Measurements from ENCODE around the gene NPAS2.

Gene NPAS2

DNA sequence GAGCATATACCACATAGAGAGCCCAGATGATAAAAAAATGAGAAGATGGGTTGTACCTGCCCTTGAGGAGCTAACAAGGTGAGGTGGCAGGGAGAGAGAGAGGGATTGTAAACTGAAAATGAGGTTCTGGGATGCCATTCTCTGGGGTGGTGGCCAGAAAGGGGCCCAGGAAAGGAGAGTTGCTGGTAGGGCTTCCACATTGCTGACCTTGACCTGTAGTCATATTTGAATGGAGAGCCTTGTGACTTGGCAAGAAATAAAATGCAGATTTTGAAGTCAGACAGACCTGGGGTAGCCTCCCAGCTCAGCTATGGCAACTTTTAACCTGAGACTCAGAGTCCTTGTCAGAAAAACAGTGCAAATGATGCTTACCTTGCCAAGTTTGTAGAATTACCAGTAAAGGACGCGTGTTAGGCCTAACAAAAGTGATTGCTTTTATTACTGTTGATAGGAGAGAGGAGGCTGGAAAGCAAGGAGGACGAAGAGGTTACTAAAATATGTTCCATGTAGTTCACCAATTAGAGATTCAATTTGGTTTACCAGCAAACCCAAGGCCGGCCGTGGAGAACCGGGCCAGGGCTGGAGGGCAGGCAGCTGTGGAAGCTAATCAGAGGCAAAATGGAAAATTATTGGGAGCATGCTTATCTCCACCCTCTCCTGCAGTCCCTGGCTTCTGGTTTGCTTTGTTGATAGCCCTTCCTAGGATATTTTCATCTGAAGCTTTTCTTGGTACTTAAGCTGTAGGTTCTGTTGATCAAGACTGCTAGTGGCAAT lies 3.9 kb downstream of the NPAS2 start:
- DNase-seq: no peak

DNA sequence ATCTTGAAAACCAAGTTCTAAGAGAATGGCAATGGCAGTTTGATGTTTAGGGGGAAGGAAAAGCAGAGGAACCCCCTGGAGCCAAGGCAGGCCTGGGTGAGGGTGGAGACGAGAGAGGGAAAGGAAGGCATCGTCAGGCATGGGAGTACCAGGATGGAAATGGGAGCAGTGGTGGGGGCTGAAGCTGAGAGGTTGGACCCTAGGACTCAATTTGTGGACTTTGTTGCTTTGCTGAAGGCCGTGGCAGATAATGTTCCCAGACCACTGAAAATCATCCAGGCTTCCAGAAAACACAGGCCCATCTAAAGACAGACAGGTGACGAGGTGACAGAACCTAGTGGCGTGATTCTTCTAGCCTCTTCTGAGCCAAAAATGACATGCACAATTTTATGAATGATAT lies 4.9 kb downstream of the NPAS2 start:
- DNase-seq: no peak

DNA sequence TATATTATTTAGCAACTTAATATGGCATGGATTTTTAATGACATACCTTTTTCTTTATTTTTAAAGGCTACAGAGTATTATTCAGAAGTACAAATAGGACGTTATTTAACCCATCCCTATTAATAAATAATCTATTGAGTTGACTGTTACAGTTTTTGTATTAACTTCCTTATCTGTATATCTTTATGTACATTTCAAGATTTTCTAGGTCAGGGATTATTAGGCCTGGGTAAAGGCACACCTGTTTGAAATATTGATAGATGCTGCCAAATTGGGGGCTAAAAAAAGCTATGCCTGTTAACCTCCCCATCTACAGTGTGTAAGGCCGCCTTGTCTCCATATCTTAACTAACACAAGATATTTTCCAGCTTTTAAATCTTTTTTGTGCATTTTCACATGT lies 6.6 kb downstream of the NPAS2 start:
- DNase-seq: no peak

GRCh38 chr2:100831158-100831750 lies 11.3 kb downstream of the NPAS2 start:
- no peak for DNase-seq

DNA sequence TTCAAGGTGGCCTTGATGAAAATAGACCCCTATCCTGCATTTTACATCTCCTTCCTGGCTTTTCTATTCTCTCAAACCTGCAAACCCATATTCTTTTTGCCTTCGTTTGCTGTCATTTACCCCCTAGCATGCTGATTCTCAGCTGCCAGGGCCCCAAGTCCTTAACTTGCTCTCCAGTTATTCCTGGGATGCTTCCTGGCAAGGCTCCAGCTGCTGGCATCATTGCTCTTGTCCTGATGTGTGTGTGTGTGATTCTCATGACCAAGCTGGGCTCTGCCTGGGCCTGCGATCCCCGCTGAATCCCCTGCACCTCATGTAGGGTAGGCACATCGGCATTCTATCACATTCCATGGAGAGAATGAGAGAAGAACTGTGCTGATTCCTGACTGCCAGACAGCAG lies 11.9 kb downstream of the NPAS2 start:
- DNase-seq: no peak

DNA sequence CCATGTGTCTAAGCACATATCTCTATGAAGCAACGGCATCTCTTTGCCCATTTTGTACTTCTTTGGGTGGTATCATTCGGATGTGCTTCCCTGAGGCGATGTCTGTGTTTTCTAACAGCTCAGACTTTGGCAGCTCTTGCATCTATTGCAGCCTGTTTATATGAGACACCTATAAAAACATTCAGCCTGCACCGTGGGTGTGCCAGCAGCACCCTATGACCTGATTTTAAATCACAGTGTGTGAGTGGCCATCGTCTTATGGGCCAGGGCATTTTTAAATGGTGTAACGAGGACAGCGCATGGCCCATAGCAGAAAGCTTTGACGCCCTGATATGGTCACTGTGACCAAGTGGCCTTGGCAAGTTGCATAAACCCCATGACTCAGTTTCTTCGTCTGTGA lies 12.9 kb downstream of the NPAS2 start:
- DNase-seq: no peak

- no peak for DNase-seq
Observed at GRCh38 chr2:100833331-100833730, 13.4 kb downstream of the NPAS2 start.

- no peak for DNase-seq
Observed at GRCh38 chr2:100834221-100834620, 14.3 kb downstream of the NPAS2 start.

GRCh38 chr2:100835006-100835659 lies 15.2 kb downstream of the NPAS2 start:
- DNase-seq: no peak

DNA sequence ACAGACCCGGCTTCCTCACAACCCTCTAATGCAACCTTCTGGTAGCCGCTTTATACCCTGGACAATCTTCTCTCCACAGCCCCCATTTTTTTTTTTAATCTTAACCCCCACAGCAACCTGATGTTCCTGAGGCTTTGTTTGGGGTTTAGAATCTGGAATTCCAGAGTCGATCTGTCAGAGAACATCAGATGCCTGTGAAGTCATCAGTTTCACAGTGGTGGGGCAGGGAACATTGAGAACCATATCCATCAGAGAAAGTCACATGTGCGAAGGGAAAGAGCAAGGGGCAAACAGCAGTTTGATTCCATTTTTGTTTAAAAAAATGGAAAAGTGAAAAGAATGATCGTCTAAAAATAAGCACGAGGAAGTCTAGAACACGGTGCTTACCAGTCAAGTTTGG lies 20.6 kb downstream of the NPAS2 start:
- DNase-seq: no peak

DNA sequence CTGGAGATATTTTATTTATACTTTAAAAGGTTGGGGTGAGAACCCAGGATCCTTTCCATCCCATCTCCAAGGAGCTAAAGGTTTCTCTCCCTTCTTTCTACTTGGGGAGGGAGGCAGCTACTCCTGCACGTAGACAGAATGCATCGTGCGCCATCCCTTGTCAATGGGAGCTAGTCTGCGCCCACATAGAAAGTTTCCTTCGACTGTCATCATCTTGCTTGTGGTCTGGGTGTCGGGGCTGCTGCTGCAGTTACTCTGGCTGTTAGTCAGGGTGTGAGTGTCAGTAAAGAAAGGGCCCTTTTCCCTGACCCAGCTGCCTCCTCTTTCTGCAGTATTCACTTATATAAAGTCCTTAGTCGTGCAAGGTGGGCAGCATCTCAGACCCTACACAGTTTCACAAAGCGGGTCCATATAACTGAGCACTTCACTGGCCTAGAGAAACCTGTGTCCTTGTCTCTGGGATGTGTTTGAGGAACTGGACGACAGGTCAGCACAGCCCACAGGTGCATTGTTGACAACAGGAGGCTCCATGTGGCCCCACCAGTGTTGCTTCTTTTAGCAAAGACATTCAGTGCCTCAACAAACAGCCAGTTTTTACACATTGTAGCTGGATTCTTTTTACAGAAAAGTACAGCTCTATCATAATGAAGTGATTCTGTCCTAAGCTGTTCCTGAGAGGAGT lies 22.4 kb downstream of the NPAS2 start:
- no peak for DNase-seq

GRCh38 chr2:100844514-100844913 lies 24.6 kb downstream of the NPAS2 start:
- no peak for DNase-seq

DNA sequence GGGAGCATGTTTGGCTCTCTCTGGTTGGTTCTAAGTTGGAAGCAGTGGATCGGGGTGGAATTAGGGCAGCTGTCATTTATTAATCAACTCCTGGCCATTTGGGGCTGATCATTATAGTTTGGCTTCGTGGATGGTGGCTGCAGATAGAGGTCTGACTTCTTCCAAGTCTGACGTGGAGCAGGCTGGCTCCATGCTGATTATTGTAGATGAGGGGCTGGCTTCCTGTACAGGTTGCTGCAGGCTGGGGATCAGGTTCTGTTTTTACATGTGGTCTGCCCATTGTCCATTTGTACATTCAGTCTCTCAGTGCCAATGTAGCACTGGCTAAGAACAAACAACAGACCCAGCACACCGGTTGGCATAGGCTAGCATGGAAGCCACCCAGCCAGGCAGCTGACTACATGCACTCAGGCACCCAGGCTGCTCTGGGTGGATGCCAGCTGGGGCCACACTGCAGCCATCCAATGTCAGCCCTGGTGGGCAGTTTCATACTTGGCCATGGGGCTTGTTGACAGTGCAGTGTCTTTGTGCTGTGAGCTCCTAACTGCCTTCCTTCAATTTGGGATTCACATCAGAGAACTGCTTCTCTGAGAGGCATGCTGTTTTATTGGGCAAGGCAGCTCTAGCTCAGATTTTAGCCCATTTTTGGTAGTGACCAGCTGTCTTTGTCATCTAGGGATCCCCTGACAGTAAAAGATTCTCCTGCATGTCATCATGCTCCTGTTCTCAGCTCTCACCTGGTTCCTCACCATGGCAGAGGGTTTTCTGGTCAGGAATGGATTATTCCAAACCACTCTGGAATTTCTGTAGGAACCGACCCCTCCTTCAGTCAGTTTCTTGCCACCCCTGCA lies 25.4 kb downstream of the NPAS2 start:
- no peak for DNase-seq

DNA sequence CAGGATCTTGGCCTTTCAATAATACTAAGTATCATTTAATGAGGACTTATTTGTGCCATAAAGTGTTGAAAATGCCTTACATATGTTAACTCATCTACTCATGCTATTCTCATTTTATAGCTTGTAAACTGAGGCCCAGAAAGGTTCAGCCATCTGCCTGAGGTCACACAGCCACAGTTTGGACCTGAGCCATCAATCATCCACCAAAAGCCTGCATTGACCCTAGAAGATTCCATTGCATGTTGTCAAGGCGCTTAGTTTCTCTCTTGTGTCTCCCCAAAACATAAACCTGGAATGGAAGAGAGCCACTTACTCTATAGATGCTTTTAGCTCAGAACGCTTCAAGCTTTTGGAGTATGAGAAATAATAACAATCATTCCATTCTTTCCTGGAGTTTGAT lies 26.8 kb downstream of the NPAS2 start:
- DNase-seq: no peak

GRCh38 chr2:100852447-100852846 lies 32.5 kb downstream of the NPAS2 start:
- no peak for DNase-seq

DNA sequence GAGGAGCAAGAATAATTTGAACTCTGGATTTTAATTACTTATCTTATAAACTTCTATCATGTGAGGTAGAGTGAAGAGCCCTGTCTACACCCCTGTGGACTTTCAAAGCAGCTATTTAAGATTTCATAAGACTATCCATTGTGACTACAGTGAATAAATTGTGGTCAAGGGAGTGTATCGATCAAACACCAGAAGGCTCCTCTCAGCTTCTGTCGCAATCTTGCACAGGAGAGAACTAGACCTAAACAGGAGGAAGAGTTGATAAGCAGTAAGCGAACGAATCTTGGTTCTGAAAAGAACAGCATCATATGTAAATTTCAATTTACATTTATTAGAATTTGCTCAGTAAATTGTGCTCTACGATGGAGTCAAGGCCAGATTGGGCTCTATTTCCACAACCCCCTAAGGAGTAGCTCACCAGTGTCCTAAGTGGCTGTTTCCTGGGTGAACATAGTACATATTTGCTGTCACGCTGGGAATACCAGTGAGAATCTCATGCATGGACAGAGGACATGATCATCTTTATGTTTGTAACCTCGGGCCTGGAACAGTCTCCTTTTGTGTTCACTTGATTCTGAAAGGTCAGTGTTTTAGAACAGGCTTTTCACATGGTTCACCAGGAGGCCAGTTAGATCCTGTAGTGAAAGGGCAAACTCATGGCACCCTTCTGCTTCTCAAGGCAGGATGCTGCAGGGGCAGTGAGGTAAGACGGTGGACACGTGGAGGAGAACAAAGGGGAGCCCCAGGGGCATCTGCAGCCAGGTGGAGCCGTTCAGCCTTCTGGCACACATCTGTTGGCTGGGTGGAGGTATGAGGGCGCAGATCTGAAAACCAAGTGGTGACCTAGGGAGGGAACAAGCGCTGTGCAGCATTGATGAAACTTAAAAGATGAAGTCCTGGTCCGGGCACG lies 33.3 kb downstream of the NPAS2 start:
- DNase-seq: no peak

DNA sequence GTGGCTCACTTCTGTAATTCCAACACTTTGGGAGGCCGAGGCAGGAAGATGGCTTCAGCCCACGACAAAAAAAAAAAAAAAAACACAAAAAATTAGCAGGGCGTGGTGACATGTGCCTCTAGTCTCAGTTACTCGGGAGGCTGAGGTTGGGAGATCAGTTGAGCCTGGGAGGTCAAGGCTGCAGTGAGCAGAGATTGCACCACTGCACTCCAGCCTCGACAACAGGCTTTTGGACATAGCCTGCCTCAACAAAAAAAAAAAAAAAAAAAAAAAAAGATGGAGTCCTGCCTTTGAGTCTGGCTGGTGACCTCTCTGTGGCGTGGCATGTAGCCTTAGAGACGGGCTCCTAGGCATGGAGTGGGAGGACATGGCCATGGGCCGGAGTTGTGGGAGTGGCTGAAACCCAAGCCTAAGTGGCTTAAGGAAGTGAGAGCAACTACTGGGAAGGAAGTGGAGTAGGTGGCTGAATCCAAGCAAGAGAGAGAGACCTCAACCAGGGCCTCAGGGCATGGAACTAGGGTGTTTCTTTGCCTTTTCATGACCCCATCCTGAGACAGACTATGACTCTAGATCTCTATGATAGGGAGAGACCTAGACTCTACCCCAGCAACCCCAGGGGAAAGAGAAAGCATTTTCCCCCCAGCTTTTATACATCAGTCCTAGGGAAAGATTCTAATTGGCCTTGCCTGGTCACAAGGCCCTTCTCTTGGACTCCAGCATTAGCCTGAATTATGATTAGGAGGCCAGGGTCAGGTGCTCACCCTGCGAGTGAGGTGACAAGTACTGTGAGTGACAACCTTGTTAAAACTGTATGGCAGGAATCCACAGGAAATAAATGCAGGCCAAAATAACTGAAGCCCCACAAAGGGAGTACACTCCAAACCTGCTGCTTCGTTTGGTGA lies 34.2 kb downstream of the NPAS2 start:
- DNase-seq: no peak

- DNase-seq: no peak
Observed at GRCh38 chr2:100855084-100855483, 35.1 kb downstream of the NPAS2 start.

- DNase-seq: no peak
Observed at GRCh38 chr2:100855606-100856005, 35.7 kb downstream of the NPAS2 start.

DNA sequence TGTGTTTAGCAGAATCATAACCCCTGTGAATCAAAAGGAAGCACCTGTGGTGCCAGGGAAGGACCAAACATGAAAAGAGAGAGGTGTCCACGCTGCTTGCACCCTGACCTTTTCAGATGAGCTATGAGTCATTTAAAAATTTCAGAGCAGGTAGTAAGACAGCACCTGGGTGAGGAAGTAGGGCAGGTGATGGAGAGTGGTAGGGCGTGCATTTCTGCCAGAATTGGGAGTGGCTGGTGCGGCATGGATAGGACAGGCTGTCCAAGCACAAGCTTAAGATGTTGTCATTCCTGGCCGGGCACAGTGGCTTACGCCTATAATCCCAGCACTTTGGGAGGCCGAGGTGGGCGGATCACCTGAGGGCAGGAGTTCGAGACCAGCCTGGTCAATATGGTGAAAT lies 36.8 kb downstream of the NPAS2 start:
- no peak for DNase-seq

- DNase-seq: no peak
Observed at GRCh38 chr2:100857341-100857740, 37.4 kb downstream of the NPAS2 start.

Measured in hematopoietic multipotent progenitor cell treated with erythropoietin and hydrocortisone succinate and interleukin-3 and kit ligand, for 8 days (in vitro differentiated cells).